T-cell (primary cell): ENCODE data around the gene OR1F1. TPM values are rescaled to one million over a fixed set of nuclear protein-coding genes. Genes with fewer than 3 reads are reported as not detected.

Source experiments
- ATAC-seq, 4 experiments: fragments of 200-7000 bp in 3 of 4; fragments of 150-1000 bp in 1 of 4; cut with Tn5 transposase; replicated peaks in 1 of 4; 1 replicate in 3 of 4; 2 replicates in 1 of 4; pipeline ENCODE4 v1.10.0; 2021; ENCODE audit warnings: moderate library complexity in 3 of 4, mild to moderate bottlenecking in 2 of 4, moderate number of reproducible peaks in 1 of 4
- CTCF ChIA-PET, 2 donors: fragments of 300-600 bp; sonication (Branson Sonifier 250); formaldehyde crosslinking; loops; one replicate each; lab custom pipeline; 2022; ENCODE audit warnings: antibody characterized with exemption in 2 of 2; lab: Charles Lee
- POLR2A ChIA-PET, 2 donors: fragments of 300-600 bp; sonication (Branson Sonifier 250); formaldehyde crosslinking; loops; one replicate each; lab custom pipeline; 2022; ENCODE audit warnings: antibody characterized with exemption in 2 of 2; lab: Charles Lee
- DNase-seq, 35 experiments: peaks; one replicate each; pipeline versions ENCODE4 v3.0.0 to v3.0.0-alpha.2; 2013 to 2023
- H3K27ac ChIP-seq: one replicate; pipeline ENCODE4 v1.5.1; 2013; ENCODE audit warnings: low read length
- H3K27me3 ChIP-seq, 2 experiments: replicated peaks in 1 of 2; 1 replicate in 1 of 2; 2 replicates in 1 of 2; pipeline versions ENCODE4 v1.6.1 to v1.7.0; 2013; ENCODE audit warnings: low read length in 1 of 2, mixed read lengths in 1 of 2; ENCODE audit not compliant: control insufficient read depth in 2 of 2, insufficient read depth in 2 of 2; ENCODE audit errors: extremely low read depth in 1 of 2
- H3K36me3 ChIP-seq, 2 donors: 1 replicate in 1 of 2; 2 replicates in 1 of 2; pipeline versions ENCODE4 v1.6.1 to v1.7.0; 2013; ENCODE audit warnings: low read length in 1 of 2; ENCODE audit not compliant: control insufficient read depth in 2 of 2, insufficient read depth in 1 of 2; ENCODE audit errors: extremely low read depth in 1 of 2
- H3K4me1 ChIP-seq, 2 experiments: 1 replicate in 1 of 2; 2 replicates in 1 of 2; pipeline versions ENCODE4 v1.6.1 to v1.7.0; 2013; ENCODE audit warnings: low read length in 2 of 2, mixed read lengths in 1 of 2; ENCODE audit not compliant: insufficient read depth in 2 of 2, control insufficient read depth in 1 of 2; ENCODE audit errors: extremely low read depth in 1 of 2
- H3K4me3 ChIP-seq, 2 donors: 1 replicate in 1 of 2; 2 replicates in 1 of 2; pipeline versions ENCODE4 v1.5.1 to v1.7.0; 2013; ENCODE audit warnings: mild to moderate bottlenecking in 2 of 2, low read length in 1 of 2, moderate library complexity in 1 of 2; ENCODE audit not compliant: control insufficient read depth in 1 of 2; ENCODE audit errors: extremely low read depth in 1 of 2
- H3K9me3 ChIP-seq: 2 replicates; pipeline ENCODE4 v1.7.0; 2013
- H3K27ac Mint-ChIP-seq, 2 donors: one replicate each; pipeline ENCODE4 v1.8.0; 2020 to 2021; ENCODE audit warnings: mild to moderate bottlenecking in 2 of 2, mixed read lengths in 2 of 2
- H3K27me3 Mint-ChIP-seq, 2 donors: one replicate each; pipeline ENCODE4 v1.8.0; 2021 to 2022; ENCODE audit warnings: mixed read lengths in 2 of 2
- H3K36me3 Mint-ChIP-seq: one replicate; pipeline ENCODE4 v1.8.0; 2021; ENCODE audit warnings: mixed read lengths
- H3K4me1 Mint-ChIP-seq, 3 donors: one replicate each; pipeline ENCODE4 v1.8.0; 2020 to 2022; ENCODE audit warnings: mixed read lengths in 3 of 3, mild to moderate bottlenecking in 1 of 3
- H3K4me3 Mint-ChIP-seq, 3 donors: one replicate each; pipeline ENCODE4 v1.8.0; 2020 to 2022; ENCODE audit warnings: mild to moderate bottlenecking in 3 of 3, mixed read lengths in 3 of 3, moderate library complexity in 3 of 3
- H3K9me3 Mint-ChIP-seq, 3 donors: one replicate each; pipeline ENCODE4 v1.8.0; 2020 to 2022; ENCODE audit warnings: mixed read lengths in 3 of 3
- WGBS: methylation state at CpG from one replicate; pipeline ENCODE4 v1.1.5; 2013; ENCODE audit warnings: missing lambda C conversion rate; ENCODE audit not compliant: insufficient coverage; 5-methylcytosine and 5-hydroxymethylcytosine counted together
- total RNA-seq, 35 experiments: library from RNA in 6 of 35; stranded (reverse) in 6 of 35; fragments of 120-200 nt in 1 of 35; gene quantifications; one replicate each; pipeline versions ENCODE4 v1.2.1 to v1.2.4 and lab custom pipeline; 2013 to 2026

OR1F1 gene
- total RNA-seq, 5 donors from 2014 or later (not counting 1 experiment from before 2014, with no cell fraction given), result not detected

GRCh38 chr16:3254309-3254708 lies 66.3 kb downstream of the OR1F1 start:
- 50% methylated on average over 33 of the region's 35 CpGs for WGBS
- DNase-seq (no peak), ATAC-seq (no peak)
- H3K36me3 ChIP-seq, result no peaks in the 10 kb centered on the region
- Mint-ChIP-seq H3K27ac (no peak overlapping the region), H3K27me3 (peaks cover 0 to 11% of the 10 kb centered on the region in 2 donors), H3K36me3 (no peaks in the 10 kb centered on the region), H3K4me1 (no peaks in the 10 kb centered on the region), H3K9me3 (no peaks in the 10 kb centered on the region), H3K4me3 (no peak overlapping the region)
- no peaks in the 10 kb centered on the region for H3K9me3 ChIP-seq
- peaks cover 2 to 24% of the 10 kb centered on the region in 2 experiments for H3K27me3 ChIP-seq
- H3K4me1 ChIP-seq, result no peaks in the 10 kb centered on the region
- CTCF ChIA-PET, result no interaction called here
- H3K27ac ChIP-seq, result no peak overlapping the region
- H3K4me3 ChIP-seq, result no peak overlapping the region
- POLR2A ChIA-PET, result no interaction called here

Other genes starting within 250 kb of the OR1F1 start
- under 1 TPM in 1 of 5 donors, not detected in 4; 0.15 TPM for gene KREMEN2, start 223.9 kb upstream of the OR1F1 start, total RNA-seq
- gene PAQR4, start 218.9 kb upstream of the OR1F1 start, total RNA-seq, result 1 to 10 TPM; 1.9 to 3.3 (median 3.1) TPM
- gene PKMYT1, start 207.8 kb upstream of the OR1F1 start, total RNA-seq, result 1 to 10 TPM; 1.3 to 3.1 (median 1.7) TPM
- gene CLDN9, start 175.3 kb upstream of the OR1F1 start, total RNA-seq, result under 1 TPM in 1 of 5 donors, not detected in 4; 0.16 TPM
- 1 to 10 TPM in 1 of 5 donors, under 1 TPM in 2, not detected in 2; 0.30 to 1.1 (median 0.85) TPM for gene CLDN6, start 170.0 kb upstream of the OR1F1 start, total RNA-seq
- gene TNFRSF12A, start 167.8 kb upstream of the OR1F1 start, total RNA-seq, result 1 to 10 TPM in 4 of 5 donors, under 1 TPM in 1; 0.43 to 3.7 (median 2.5) TPM
- gene HCFC1R1, start 164.3 kb upstream of the OR1F1 start, total RNA-seq, result 10 to 100 TPM; 11.4 to 25.9 (median 22.3) TPM
- 10 to 100 TPM; 23.7 to 32.8 (median 31.7) TPM for gene THOC6, start 164.2 kb upstream of the OR1F1 start, total RNA-seq
- under 1 TPM in 3 of 5 donors, not detected in 2; 0.13 to 0.16 (median 0.15) TPM for gene BICDL2, start 151.3 kb upstream of the OR1F1 start, total RNA-seq
- gene MMP25, start 141.6 kb upstream of the OR1F1 start, total RNA-seq, result 1 to 10 TPM; 1.6 to 9.6 (median 4.1) TPM
- gene IL32, start 122.6 kb upstream of the OR1F1 start, total RNA-seq, result 1,000 to 10,000 TPM in 2 of 5 donors, 100 to 1,000 TPM in 3; 736 to 1,200 (median 999) TPM
- under 1 TPM in 4 of 5 donors, not detected in 1; 0.19 to 0.64 (median 0.39) TPM for gene ZSCAN10, start 88.9 kb upstream of the OR1F1 start, total RNA-seq
- under 1 TPM in 1 of 5 donors, not detected in 4; 0.38 TPM for gene ZNF205, start 75.6 kb upstream of the OR1F1 start, total RNA-seq
- gene ZNF213, start 53.2 kb upstream of the OR1F1 start, total RNA-seq, result 10 to 100 TPM in 3 of 5 donors, 1 to 10 TPM in 2; 3.1 to 16.9 (median 12.8) TPM
- 10 to 100 TPM in 3 of 5 donors, 1 to 10 TPM in 2; 7.6 to 21.3 (median 20.1) TPM for gene ZNF200, start 47.0 kb downstream of the OR1F1 start, total RNA-seq
- under 1 TPM in 4 of 5 donors, not detected in 1; 0.10 to 0.38 (median 0.19) TPM for gene MEFV, start 68.4 kb downstream of the OR1F1 start, total RNA-seq
- gene ZNF263, start 95.3 kb downstream of the OR1F1 start, total RNA-seq, result 10 to 100 TPM; 28.6 to 50.9 (median 44.3) TPM
- gene TIGD7, start 117.2 kb downstream of the OR1F1 start, total RNA-seq, result 10 to 100 TPM in 3 of 5 donors, 1 to 10 TPM in 2; 4.4 to 12.3 (median 10.6) TPM
- 10 to 100 TPM; 46.0 to 68.7 (median 60.3) TPM for gene ZNF75A, start 117.3 kb downstream of the OR1F1 start, total RNA-seq
- gene OR2C1, start 167.7 kb downstream of the OR1F1 start, total RNA-seq, result under 1 TPM in 3 of 5 donors, not detected in 2; 0.25 to 0.51 (median 0.26) TPM
- gene ZSCAN32, start 212.8 kb downstream of the OR1F1 start, total RNA-seq, result 10 to 100 TPM; 11.6 to 34.5 (median 28.5) TPM
- gene ZNF174, start 213.0 kb downstream of the OR1F1 start, total RNA-seq, result 10 to 100 TPM in 3 of 5 donors, 1 to 10 TPM in 2; 6.4 to 18.7 (median 18.5) TPM